HG02870 (cell line): ENCODE results near the gene HPCAL1.
"Not testable (repeated sequence)": the region's sequence is repeated elsewhere in the genome, so short reads cannot be mapped to it uniquely, and the experiment has no call there.

ENCODE experiments used
- ATAC-seq: cut with Tn5 transposase; IDR thresholded peaks from one replicate; pipeline ENCODE4 v1.9.1; 2021; ENCODE audit warnings: mild to moderate bottlenecking, moderate library complexity; ENCODE audit not compliant: unreplicated experiment

The HPCAL1 gene

GRCh38 chr2:10449838-10450691, 147.4 kb downstream of the HPCAL1 start:
- ATAC-seq = no peak

GRCh38 chr2:10451819-10452218, 149.1 kb downstream of the HPCAL1 start:
- no peak for ATAC-seq

GRCh38 chr2:10452312-10452711, 149.6 kb downstream of the HPCAL1 start:
- no peak for ATAC-seq

GRCh38 chr2:10452956-10453904, 150.5 kb downstream of the HPCAL1 start:
- no peak for ATAC-seq

- ATAC-seq = no peak
Measured at GRCh38 chr2:10453905-10454298, 151.2 kb downstream of the HPCAL1 start.

GRCh38 chr2:10454505-10454904, 151.8 kb downstream of the HPCAL1 start:
- ATAC-seq = no peak

GRCh38 chr2:10457195-10457594, 154.5 kb downstream of the HPCAL1 start:
- not testable (repeated sequence) for ATAC-seq

GRCh38 chr2:10457846-10458598, 155.3 kb downstream of the HPCAL1 start:
- no peak for ATAC-seq

GRCh38 chr2:10460366-10460796, 157.7 kb downstream of the HPCAL1 start:
- no peak for ATAC-seq

- ATAC-seq = no peak
Measured at GRCh38 chr2:10462178-10463083, 159.7 kb downstream of the HPCAL1 start.

GRCh38 chr2:10465910-10466309, 163.2 kb downstream of the HPCAL1 start:
- ATAC-seq = no peak

GRCh38 chr2:10466801-10467200, 164.1 kb downstream of the HPCAL1 start:
- no peak for ATAC-seq

- ATAC-seq = no peak
Measured at GRCh38 chr2:10467401-10467800, 164.7 kb downstream of the HPCAL1 start.

GRCh38 chr2:10469301-10469700, 166.6 kb downstream of the HPCAL1 start:
- ATAC-seq = no peak

- ATAC-seq = no peak
Measured at GRCh38 chr2:10469955-10470608, 167.4 kb downstream of the HPCAL1 start.

GRCh38 chr2:10471046-10471571, 168.4 kb downstream of the HPCAL1 start:
- ATAC-seq = no peak

GRCh38 chr2:10471955-10472354, 169.3 kb downstream of the HPCAL1 start:
- no peak for ATAC-seq

- no peak for ATAC-seq
Measured at GRCh38 chr2:10473121-10473756, 170.5 kb downstream of the HPCAL1 start.
